Loucy (cell line): Measurements from ENCODE around the gene PUS7.

Experiments
- H2AFZ ChIP-seq: fragments of 200-600 bp; sonication (generic); 2 replicates; pipeline ENCODE4 v1.6.0; 2016; ENCODE audit warnings: antibody characterized with exemption, mild to moderate bottlenecking, low read length, moderate library complexity
- H3F3A ChIP-seq: fragments of 200-600 bp; 2 replicates; pipeline ENCODE4 v1.6.0; 2016; ENCODE audit warnings: antibody characterized with exemption, low read depth, mild to moderate bottlenecking
- H3K27me3 ChIP-seq: fragments of 200-600 bp; sonication (generic); 2 replicates; pipeline ENCODE4 v1.6.1; 2014; ENCODE audit warnings: low read length, mild to moderate bottlenecking; ENCODE audit not compliant: insufficient read depth, poor library complexity, severe bottlenecking
- H3K36me3 ChIP-seq: fragments of 200-600 bp; sonication (generic); 2 replicates; pipeline ENCODE4 v1.6.1; 2016; ENCODE audit warnings: low read length; ENCODE audit not compliant: insufficient read depth
- H3K4me1 ChIP-seq: fragments of 200-600 bp; sonication (generic); 2 replicates; pipeline ENCODE4 v1.5.1; 2014; ENCODE audit warnings: low read length, mild to moderate bottlenecking; ENCODE audit not compliant: insufficient read depth, poor library complexity, severe bottlenecking
- H3K4me2 ChIP-seq: fragments of 200-600 bp; sonication (generic); 2 replicates; pipeline ENCODE4 v1.6.0; 2014; ENCODE audit warnings: antibody characterized with exemption, low read length, low read depth, mild to moderate bottlenecking; ENCODE audit not compliant: poor library complexity, severe bottlenecking
- H3K4me3 ChIP-seq: fragments of 200-600 bp; sonication (generic); 2 replicates; pipeline ENCODE4 v1.5.1; 2014; ENCODE audit warnings: low read length, mild to moderate bottlenecking, mixed read lengths; ENCODE audit not compliant: poor library complexity, severe bottlenecking
- H3K79me2 ChIP-seq: fragments of 200-600 bp; sonication (generic); 2 replicates; pipeline ENCODE4 v1.6.1; 2014; ENCODE audit warnings: low read length; ENCODE audit not compliant: insufficient read depth
- H3K9ac ChIP-seq: fragments of 200-600 bp; sonication (generic); 2 replicates; pipeline ENCODE4 v1.6.0; 2014; ENCODE audit warnings: mild to moderate bottlenecking, low read depth, low read length, moderate library complexity; ENCODE audit not compliant: poor library complexity, severe bottlenecking
- H3K9me2 ChIP-seq: fragments of 200-600 bp; sonication (generic); replicated peaks from 2 replicates; pipeline ENCODE4 v1.6.1; 2016; ENCODE audit warnings: low read depth, low read length, mixed read lengths
- H3K9me3 ChIP-seq: fragments of 200-600 bp; sonication (generic); 2 replicates; pipeline ENCODE4 v1.6.1; 2014; ENCODE audit warnings: mild to moderate bottlenecking, antibody characterized with exemption, low read length, low read depth; ENCODE audit not compliant: insufficient read depth
- H4K20me1 ChIP-seq: fragments of 200-600 bp; sonication (generic); 2 replicates; pipeline ENCODE4 v1.6.0; 2014; ENCODE audit warnings: antibody characterized with exemption, low read length, mild to moderate bottlenecking; ENCODE audit not compliant: insufficient read depth, poor library complexity, severe bottlenecking
- EZH2phosphoT487 ChIP-seq: fragments of 200-600 bp; IDR thresholded peaks from 2 replicates; pipeline ENCODE4 v1.6.1; 2018; ENCODE audit warnings: antibody characterized with exemption, mild to moderate bottlenecking, moderate library complexity, borderline replicate concordance
- TF ChIP-seq, protein P1 (sequence below): fragments of 200-600 bp; sonication (generic); conservative IDR thresholded peaks from 2 replicates; pipeline ENCODE4 v1.5.1; 2014; ENCODE audit warnings: mild to moderate bottlenecking, antibody characterized with exemption, low read length

Gene PUS7, protein sequence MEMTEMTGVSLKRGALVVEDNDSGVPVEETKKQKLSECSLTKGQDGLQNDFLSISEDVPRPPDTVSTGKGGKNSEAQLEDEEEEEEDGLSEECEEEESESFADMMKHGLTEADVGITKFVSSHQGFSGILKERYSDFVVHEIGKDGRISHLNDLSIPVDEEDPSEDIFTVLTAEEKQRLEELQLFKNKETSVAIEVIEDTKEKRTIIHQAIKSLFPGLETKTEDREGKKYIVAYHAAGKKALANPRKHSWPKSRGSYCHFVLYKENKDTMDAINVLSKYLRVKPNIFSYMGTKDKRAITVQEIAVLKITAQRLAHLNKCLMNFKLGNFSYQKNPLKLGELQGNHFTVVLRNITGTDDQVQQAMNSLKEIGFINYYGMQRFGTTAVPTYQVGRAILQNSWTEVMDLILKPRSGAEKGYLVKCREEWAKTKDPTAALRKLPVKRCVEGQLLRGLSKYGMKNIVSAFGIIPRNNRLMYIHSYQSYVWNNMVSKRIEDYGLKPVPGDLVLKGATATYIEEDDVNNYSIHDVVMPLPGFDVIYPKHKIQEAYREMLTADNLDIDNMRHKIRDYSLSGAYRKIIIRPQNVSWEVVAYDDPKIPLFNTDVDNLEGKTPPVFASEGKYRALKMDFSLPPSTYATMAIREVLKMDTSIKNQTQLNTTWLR

DNA sequence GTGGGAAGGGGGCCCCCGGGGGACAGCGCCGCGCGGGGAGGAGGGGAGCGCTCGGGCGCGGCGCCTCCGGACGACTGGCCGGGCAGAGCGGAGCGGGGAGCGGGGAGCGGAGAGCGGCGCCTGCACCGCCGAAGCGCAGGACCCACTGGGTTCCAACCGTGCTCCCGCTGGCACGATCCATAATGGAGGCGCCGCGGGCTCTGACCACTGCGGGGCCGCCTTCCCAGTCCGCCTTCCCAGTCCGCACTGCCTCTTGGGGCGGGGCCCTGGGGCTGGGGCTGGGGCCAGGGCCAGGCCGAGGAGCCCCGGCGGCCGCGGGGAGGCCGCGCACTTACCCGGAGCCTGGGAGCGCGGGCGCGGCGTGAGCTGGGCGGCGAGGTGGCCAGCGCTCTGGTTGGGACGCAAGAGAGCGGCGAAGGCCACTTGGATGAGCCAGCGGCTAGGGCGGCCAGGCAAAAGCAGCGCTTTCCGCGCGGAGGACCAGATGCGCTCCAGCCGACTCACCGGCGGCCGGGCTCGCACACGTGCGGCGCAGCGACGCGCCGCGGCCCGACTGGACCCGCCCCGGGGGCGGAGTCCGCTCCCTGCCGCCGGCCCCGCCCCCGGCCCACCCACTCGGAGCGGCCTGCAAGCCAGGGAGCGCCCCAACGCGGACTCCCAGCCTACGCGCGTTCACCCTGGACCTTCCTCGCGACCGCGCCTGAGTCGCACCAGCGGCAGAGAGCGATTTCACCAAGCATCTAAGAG, at the start of gene PUS7:
PUS7 (minus strand) TSS at position 555 of the 747 bp plus-strand sequence. CDS start 13,759 bp downstream, outside the sequence.
- Histone ChIP-seq H3K9me3 (no peaks in the 10 kb centered on the region), H3K36me3 (no peaks in the 10 kb centered on the region), H3K9ac (peak within 1 kb of the TSS; percentile 68), H3K4me3 (peak within 1 kb of the TSS; percentile 75), H3K9me2 (no peaks in the 10 kb centered on the region), H2AFZ (peak within 1 kb of the TSS; percentile 96), H3K27me3 (no peaks in the 10 kb centered on the region), H3K4me2 (peak within 1 kb of the TSS; percentile 69), H3K4me1 (peaks cover 16% of the 10 kb centered on the region), H3K79me2 (peaks cover 22% of the 10 kb centered on the region; the same call in 1 of the 2 replicates), H3F3A (no peaks in the 10 kb centered on the region), H4K20me1 (peaks cover 3% of the 10 kb centered on the region)
- TF ChIP-seq EZH2phosphoT487: no peak
- TF ChIP-seq, protein P1, sequence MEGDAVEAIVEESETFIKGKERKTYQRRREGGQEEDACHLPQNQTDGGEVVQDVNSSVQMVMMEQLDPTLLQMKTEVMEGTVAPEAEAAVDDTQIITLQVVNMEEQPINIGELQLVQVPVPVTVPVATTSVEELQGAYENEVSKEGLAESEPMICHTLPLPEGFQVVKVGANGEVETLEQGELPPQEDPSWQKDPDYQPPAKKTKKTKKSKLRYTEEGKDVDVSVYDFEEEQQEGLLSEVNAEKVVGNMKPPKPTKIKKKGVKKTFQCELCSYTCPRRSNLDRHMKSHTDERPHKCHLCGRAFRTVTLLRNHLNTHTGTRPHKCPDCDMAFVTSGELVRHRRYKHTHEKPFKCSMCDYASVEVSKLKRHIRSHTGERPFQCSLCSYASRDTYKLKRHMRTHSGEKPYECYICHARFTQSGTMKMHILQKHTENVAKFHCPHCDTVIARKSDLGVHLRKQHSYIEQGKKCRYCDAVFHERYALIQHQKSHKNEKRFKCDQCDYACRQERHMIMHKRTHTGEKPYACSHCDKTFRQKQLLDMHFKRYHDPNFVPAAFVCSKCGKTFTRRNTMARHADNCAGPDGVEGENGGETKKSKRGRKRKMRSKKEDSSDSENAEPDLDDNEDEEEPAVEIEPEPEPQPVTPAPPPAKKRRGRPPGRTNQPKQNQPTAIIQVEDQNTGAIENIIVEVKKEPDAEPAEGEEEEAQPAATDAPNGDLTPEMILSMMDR: no peak

DNA sequence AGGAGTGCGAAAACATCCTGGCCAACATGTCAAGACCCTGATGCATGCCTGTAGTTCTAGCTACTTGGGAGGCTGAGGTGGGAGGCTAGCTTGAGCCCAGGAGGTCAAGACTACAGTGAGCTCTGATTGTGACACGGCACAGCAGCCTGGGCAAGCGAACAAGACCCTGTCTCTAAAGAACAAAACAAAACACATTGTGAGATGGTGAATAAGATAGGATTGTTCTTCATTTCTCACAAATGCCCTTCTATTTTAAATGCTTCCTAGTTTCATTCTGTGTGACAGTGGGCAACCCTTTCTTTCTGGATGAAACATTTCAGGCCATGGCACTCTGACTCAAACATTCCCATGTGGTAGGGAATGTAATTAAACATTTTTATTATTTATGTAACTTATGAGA, 45.8 kb upstream of the PUS7 start:
- H3K9me2 ChIP-seq: no peaks in the 10 kb centered on the region
- H3K27me3 ChIP-seq: no peaks in the 10 kb centered on the region
- no peak for TF ChIP-seq EZH2phosphoT487
- TF ChIP-seq, protein P1: no peak
- peaks cover 56% of the 10 kb centered on the region for H3K36me3 ChIP-seq
- H3K9ac ChIP-seq: no peak overlapping the region
- no peaks in the 10 kb centered on the region for H3K9me3 ChIP-seq
- H3F3A ChIP-seq: no peaks in the 10 kb centered on the region
- no peak overlapping the region for H3K4me3 ChIP-seq
- no peaks in the 10 kb centered on the region for H4K20me1 ChIP-seq
- H3K4me2 ChIP-seq: no peak overlapping the region
- H3K79me2 ChIP-seq: no peaks in the 10 kb centered on the region
- H2AFZ ChIP-seq: no peak overlapping the region
- no peaks in the 10 kb centered on the region for H3K4me1 ChIP-seq

DNA sequence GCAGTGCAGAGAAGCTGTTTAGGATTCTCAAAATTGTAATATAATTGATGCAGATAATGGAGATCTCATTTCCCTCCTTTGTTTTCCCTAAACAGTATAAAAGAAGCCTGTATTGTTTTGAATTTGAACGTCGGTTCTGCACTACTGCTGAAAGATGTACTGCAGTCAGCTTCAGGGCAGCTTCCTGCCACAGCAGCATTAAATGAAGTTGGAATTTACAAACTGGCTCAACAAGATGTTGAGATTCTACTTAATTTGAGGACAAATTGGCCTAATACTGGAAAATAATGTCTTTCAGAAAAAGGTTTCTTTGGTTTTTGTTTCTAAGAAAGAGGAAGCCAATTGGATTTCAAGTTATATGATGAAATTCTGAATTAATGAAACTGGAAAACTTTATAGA, 45.0 kb upstream of the PUS7 start:
- Histone ChIP-seq H4K20me1 (no peaks in the 10 kb centered on the region), H3K4me3 (no peak overlapping the region), H3K9ac (no peak overlapping the region), H3K4me2 (no peak overlapping the region), H3K9me3 (no peaks in the 10 kb centered on the region), H3F3A (no peaks in the 10 kb centered on the region), H3K79me2 (no peaks in the 10 kb centered on the region), H3K27me3 (no peaks in the 10 kb centered on the region), H3K36me3 (peaks cover 61% of the 10 kb centered on the region), H3K9me2 (no peaks in the 10 kb centered on the region), H3K4me1 (no peaks in the 10 kb centered on the region), H2AFZ (no peak overlapping the region)
- TF ChIP-seq, protein P1: no peak
- TF ChIP-seq EZH2phosphoT487: no peak
